Transverse colon (tissue), 3 donors: ENCODE results near the gene PDCD1.

Experiments
- POLR2A ChIP-seq: fragments of 450-650 bp; IDR thresholded peaks from one replicate; pipeline ENCODE4 v1.6.1; 2016; ENCODE audit warnings: antibody characterized with exemption, mild to moderate bottlenecking, moderate library complexity
- TF ChIP-seq, protein P1 (sequence below), 5 experiments: fragments of 200-600 bp in 3 of 5; fragments of 450-650 bp in 2 of 5; sonication (generic) in 3 of 5; IDR thresholded peaks; 1 replicate in 2 of 5; 2 replicates in 3 of 5; pipeline ENCODE4 v1.5.1; 2016 to 2017; ENCODE audit warnings: antibody characterized with exemption in 5 of 5, inconsistent platforms in 3 of 5, mild to moderate bottlenecking in 2 of 5, moderate library complexity in 1 of 5

DNA sequence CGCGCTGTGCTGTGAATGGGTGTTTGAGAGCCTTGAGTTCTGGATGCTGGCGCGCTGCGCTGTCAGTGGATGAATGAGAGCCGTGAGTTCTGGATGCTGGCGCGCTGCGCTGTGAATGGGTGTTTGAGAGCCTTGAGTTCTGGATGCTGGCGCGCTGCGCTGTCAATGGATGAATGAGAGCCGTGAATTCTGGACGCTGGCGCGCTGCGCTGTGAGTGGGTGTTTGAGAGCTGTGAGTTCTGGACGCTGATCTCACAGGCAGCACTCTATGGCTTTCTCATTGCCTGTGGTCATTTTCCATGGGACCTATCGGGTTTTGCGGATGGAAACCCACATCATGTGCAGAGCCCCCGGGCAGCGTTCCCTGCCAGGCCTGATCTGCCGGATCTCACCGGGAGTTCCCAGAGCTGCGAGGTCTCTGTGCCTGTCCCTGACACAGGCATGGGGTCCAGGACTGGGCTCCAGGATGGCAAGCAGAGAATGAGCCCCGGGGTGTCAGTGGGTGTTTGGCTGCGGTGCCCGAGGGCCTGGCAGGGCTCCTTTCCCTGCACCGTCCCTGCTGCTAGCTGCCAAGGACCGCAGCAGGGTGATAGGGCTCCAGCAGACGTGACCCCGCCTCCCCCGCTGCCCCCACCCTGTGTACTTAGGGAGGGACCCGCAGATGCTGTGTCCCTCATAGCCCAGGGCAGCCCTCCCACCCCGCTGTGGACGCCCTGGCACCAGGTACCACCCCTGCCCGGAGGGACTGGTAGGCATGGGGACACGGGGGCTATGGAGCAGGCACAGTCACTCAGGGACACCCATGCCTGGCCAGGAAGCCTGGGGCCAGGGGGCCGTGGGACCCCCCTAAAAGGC, 9.7 kb downstream of the PDCD1 start:
- TF ChIP-seq, protein P1, sequence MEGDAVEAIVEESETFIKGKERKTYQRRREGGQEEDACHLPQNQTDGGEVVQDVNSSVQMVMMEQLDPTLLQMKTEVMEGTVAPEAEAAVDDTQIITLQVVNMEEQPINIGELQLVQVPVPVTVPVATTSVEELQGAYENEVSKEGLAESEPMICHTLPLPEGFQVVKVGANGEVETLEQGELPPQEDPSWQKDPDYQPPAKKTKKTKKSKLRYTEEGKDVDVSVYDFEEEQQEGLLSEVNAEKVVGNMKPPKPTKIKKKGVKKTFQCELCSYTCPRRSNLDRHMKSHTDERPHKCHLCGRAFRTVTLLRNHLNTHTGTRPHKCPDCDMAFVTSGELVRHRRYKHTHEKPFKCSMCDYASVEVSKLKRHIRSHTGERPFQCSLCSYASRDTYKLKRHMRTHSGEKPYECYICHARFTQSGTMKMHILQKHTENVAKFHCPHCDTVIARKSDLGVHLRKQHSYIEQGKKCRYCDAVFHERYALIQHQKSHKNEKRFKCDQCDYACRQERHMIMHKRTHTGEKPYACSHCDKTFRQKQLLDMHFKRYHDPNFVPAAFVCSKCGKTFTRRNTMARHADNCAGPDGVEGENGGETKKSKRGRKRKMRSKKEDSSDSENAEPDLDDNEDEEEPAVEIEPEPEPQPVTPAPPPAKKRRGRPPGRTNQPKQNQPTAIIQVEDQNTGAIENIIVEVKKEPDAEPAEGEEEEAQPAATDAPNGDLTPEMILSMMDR (IDR thresholded peaks at IDR 0.05): no peak
- TF ChIP-seq POLR2A: no peak
